GM12878 (cell line): Measurements from ENCODE around the gene DOCK1. TPM values are rescaled to one million over a fixed set of nuclear protein-coding genes. Genes with fewer than 3 reads are reported as not detected.

ENCODE experiments used
- ATAC-seq: fragments of 200-7000 bp; cut with Tn5 transposase; 3 replicates; pipeline ENCODE4 v1.9.1; 2020; ENCODE audit warnings: mild to moderate bottlenecking, moderate library complexity
- BruUV-seq: library from RNA; stranded (reverse); fragments of 400-500 nt; replicated peaks from 2 replicates; lab custom pipeline; 2021; lab: Mats Ljungman, UMichigan
- CTCF ChIA-PET: fragments of 300-600 bp; sonication (Branson Sonifier 250); formaldehyde crosslinking; extraction: SDS; loops from one replicate; lab custom pipeline; 2021; ENCODE audit warnings: inconsistent platforms; lab: Yijun Ruan, JAX
- POLR2A ChIA-PET: fragments of 350-600 bp; formaldehyde crosslinking; extraction: SDS; loops from one replicate; lab custom pipeline; 2021; ENCODE audit warnings: inconsistent platforms; lab: Charles Lee
- RAD21 ChIA-PET: fragments of 300-600 bp; sonication (Branson Sonifier 250); formaldehyde crosslinking; loops from one replicate; lab custom pipeline; 2023; ENCODE audit warnings: antibody characterized with exemption; ENCODE audit not compliant: unreplicated experiment; lab: Charles Lee
- SMC1A ChIA-PET: fragments of 300-600 bp; sonication (Branson Sonifier 250); formaldehyde crosslinking; loops from one replicate; lab custom pipeline; 2023; ENCODE audit not compliant: unreplicated experiment, uncharacterized antibody; lab: Charles Lee
- DNase-seq: peaks from one replicate; pipeline ENCODE4 v3.0.0-alpha.2; 2011; ENCODE audit warnings: low read depth, low spot score
- FAIRE-seq: peaks from 3 replicates; lab custom pipeline; 2011; peaks lifted over from hg19 to GRCh38; lab: Jason Lieb, UNC
- H2AFZ ChIP-seq: 2 replicates; pipeline ENCODE4 v1.6.0; 2011; ENCODE audit warnings: low read depth, low read length, control low read depth; ENCODE audit not compliant: control insufficient read depth
- H3K27ac ChIP-seq: 2 replicates; pipeline ENCODE4 v1.5.1; 2011; ENCODE audit warnings: control low read depth; ENCODE audit not compliant: control insufficient read depth, insufficient read depth
- H3K27me3 ChIP-seq, 2 experiments: replicated peaks in 1 of 2; 2 replicates each; pipeline versions ENCODE4 v1.6.0 to v1.6.1; 2011; ENCODE audit warnings: low read length in 1 of 2; ENCODE audit not compliant: control insufficient read depth in 2 of 2, insufficient read depth in 2 of 2
- H3K36me3 ChIP-seq, 2 experiments: 2 replicates each; pipeline ENCODE4 v1.5.1; 2011; ENCODE audit warnings: low read length in 1 of 2; ENCODE audit not compliant: control insufficient read depth in 2 of 2, insufficient read depth in 2 of 2
- H3K4me1 ChIP-seq: 2 replicates; pipeline ENCODE4 v1.6.1; 2011; ENCODE audit warnings: mild to moderate bottlenecking, low read length, moderate library complexity, mixed read lengths; ENCODE audit not compliant: control insufficient read depth, insufficient read depth
- H3K4me2 ChIP-seq: 2 replicates; pipeline ENCODE4 v1.6.0; 2011; ENCODE audit warnings: control low read depth; ENCODE audit not compliant: control insufficient read depth, insufficient read depth
- H3K4me3 ChIP-seq: fragments of 200-600 bp; sonication (generic); 2 replicates; pipeline ENCODE4 v1.5.1; 2016
- H3K79me2 ChIP-seq: 2 replicates; pipeline ENCODE4 v1.6.0; 2011; ENCODE audit warnings: low read length; ENCODE audit not compliant: control insufficient read depth, insufficient read depth
- H3K9ac ChIP-seq: 2 replicates; pipeline ENCODE4 v1.8.0; 2011; ENCODE audit warnings: low read length, control low read depth, mixed read lengths; ENCODE audit not compliant: control insufficient read depth, insufficient read depth
- H3K9me3 ChIP-seq: replicated peaks from 3 replicates; pipeline ENCODE4 v1.5.1; 2011; ENCODE audit warnings: mild to moderate bottlenecking, low read length; ENCODE audit not compliant: control insufficient read depth, insufficient read depth
- H4K20me1 ChIP-seq: 2 replicates; pipeline ENCODE4 v1.6.0; 2011; ENCODE audit not compliant: control insufficient read depth, insufficient read depth
- BCLAF1 ChIP-seq: fragments of 450-650 bp; IDR thresholded peaks from 2 replicates; pipeline ENCODE4 v1.6.1; 2017; ENCODE audit warnings: antibody characterized with exemption, mild to moderate bottlenecking, moderate library complexity
- CBFB ChIP-seq: IDR thresholded peaks from 2 replicates; pipeline ENCODE4 v1.6.1; 2016; ENCODE audit warnings: antibody characterized with exemption, low read depth
- EED ChIP-seq: sonication (generic); IDR thresholded peaks from 2 replicates; pipeline ENCODE4 v1.6.1; 2016; ENCODE audit warnings: antibody characterized with exemption, low read depth
- ELK1 ChIP-seq: IDR thresholded peaks from 2 replicates; pipeline ENCODE4 v1.6.1; 2012; ENCODE audit warnings: low read depth, low read length, improper control_type of control experiment
- ETV6 ChIP-seq, 2 experiments: fragments of 450-650 bp in 1 of 2; IDR thresholded peaks in 1 of 2; conservative IDR thresholded peaks in 1 of 2; 2 replicates each; pipeline ENCODE4 v1.6.1; 2014; ENCODE audit warnings: antibody characterized with exemption in 1 of 2, borderline replicate concordance in 1 of 2, low read depth in 1 of 2, mild to moderate bottlenecking in 1 of 2, moderate library complexity in 1 of 2
- HDAC6 ChIP-seq: fragments of 200-600 bp; sonication (generic); IDR thresholded peaks from one replicate; pipeline ENCODE4 v1.8.0; 2017; ENCODE audit warnings: antibody characterized with exemption; ENCODE audit not compliant: unreplicated experiment
- HSF1 ChIP-seq: fragments of 150-350 bp; IDR thresholded peaks from 2 replicates; pipeline ENCODE4 v1.6.1; 2014; ENCODE audit warnings: mild to moderate bottlenecking, low read depth, low read length
- NBN ChIP-seq: fragments of 450-650 bp; IDR thresholded peaks from 2 replicates; pipeline ENCODE4 v1.6.1; 2016
- NFIC ChIP-seq: IDR thresholded peaks from 2 replicates; pipeline ENCODE4 v1.6.1; 2012; ENCODE audit warnings: low read depth, mild to moderate bottlenecking, inconsistent platforms, low read length, moderate library complexity
- RAD51 ChIP-seq: fragments of 450-650 bp; IDR thresholded peaks from 2 replicates; pipeline ENCODE4 v1.6.1; 2016; ENCODE audit warnings: moderate library complexity, mild to moderate bottlenecking, inconsistent platforms
- RB1 ChIP-seq: fragments of 450-650 bp; formaldehyde crosslinking; IDR thresholded peaks from 2 replicates; pipeline ENCODE4 v1.6.1; 2017; ENCODE audit warnings: mild to moderate bottlenecking, borderline replicate concordance
- SKIL ChIP-seq: fragments of 450-650 bp; IDR thresholded peaks from 2 replicates; pipeline ENCODE4 v1.6.1; 2017; ENCODE audit warnings: mild to moderate bottlenecking, low read depth, inconsistent platforms; ENCODE audit not compliant: poor library complexity, severe bottlenecking
- SUZ12 ChIP-seq: fragments of 200-600 bp; sonication (generic); IDR thresholded peaks from one replicate; pipeline ENCODE4 v1.6.1; 2018; ENCODE audit warnings: antibody characterized with exemption, mild to moderate bottlenecking; ENCODE audit not compliant: unreplicated experiment
- ZBTB33 ChIP-seq: fragments of 450-650 bp; IDR thresholded peaks from 2 replicates; pipeline ENCODE4 v1.6.1; 2017; ENCODE audit warnings: mild to moderate bottlenecking
- ZNF24 ChIP-seq: fragments of 450-650 bp; IDR thresholded peaks from 2 replicates; pipeline ENCODE4 v1.6.1; 2017; ENCODE audit warnings: antibody characterized with exemption, mild to moderate bottlenecking
- WGBS: methylation state at CpG from one replicate; pipeline ENCODE4 v1.1.6; 2016; ENCODE audit warnings: low lambda C conversion rate; ENCODE audit not compliant: insufficient replicate concordance, insufficient coverage; ENCODE audit errors: missing lambda C conversion rate; 5-methylcytosine and 5-hydroxymethylcytosine counted together
- in situ Hi-C: fragments of 300-500 bp; cut with MboI; formaldehyde crosslinking; loops from 9 replicates; pipeline ENCODE4 v1.14.3; 2018; ENCODE audit warnings: mixed read lengths
- intact Hi-C: fragments of 100-400 bp; cut with micrococcal nuclease; formaldehyde crosslinking; loops from one replicate; pipeline ENCODE4 v1.14.2; 2022; ENCODE audit not compliant: unreplicated experiment
- polyA plus RNA-seq, 11 experiments: library from polyadenylated mRNA; depleted of rRNA in 4 of 11; unstranded in 6 of 11; stranded (reverse) in 5 of 11; fragments of >200 nt; fragmentation: Nextera tagmentation in 4 of 11; fragmentation: Illumina TruSeq in 1 of 11; extraction: Ambion mirVana in 4 of 11; extraction: Trizol in 1 of 11; gene quantifications; 1 replicate in 1 of 11; 2 replicates in 10 of 11; pipeline versions ENCODE4 v1.2.1 to v1.2.3, GENCODE V29; 2011 to 2016; ENCODE audit warnings: inconsistent platforms in 2 of 11, missing spikeins in 2 of 11, low read depth in 1 of 11
- total RNA-seq, 4 experiments: library from RNA; depleted of rRNA in 3 of 4; stranded (reverse); fragments of >200 nt in 3 of 4; fragmentation: Illumina TruSeq in 1 of 4; extraction: Trizol in 1 of 4; gene quantifications; 2 replicates each; pipeline versions ENCODE4 v1.2.1 to v1.2.3, GENCODE V29; 2013 to 2021

The DOCK1 gene
- total and polyA plus RNA-seq, 10 of the 15 experiments (the other 5 are each of a cell fraction or from before 2014, with no cell fraction given): 0.05 to 0.18 TPM; not detected in 8

GRCh38 chr10:127292888-127293287 lies 387.7 kb downstream of the DOCK1 start:
- FAIRE-seq: no peak
- Histone ChIP-seq H4K20me1 (no peaks in the 10 kb centered on the region), H3K4me3 (no peak overlapping the region), H3K4me2 (no peak overlapping the region), H3K79me2 (no peaks in the 10 kb centered on the region), H2AFZ (no peak overlapping the region), H3K9me3 (no peaks in the 10 kb centered on the region; the same call in 2 of the 3 replicates), H3K36me3 (no peaks in the 10 kb centered on the region), H3K27ac (no peak overlapping the region), H3K27me3 (no peaks in the 10 kb centered on the region), H3K9ac (no peak overlapping the region), H3K4me1 (no peaks in the 10 kb centered on the region)
- RAD21 ChIA-PET: no interaction called here
- 27% methylated on average over 4 of the region's 4 CpGs for WGBS
- CTCF ChIA-PET: interaction anchor here (0.5 kb wide), 1 partner anchor 988 kb away, joined by 3 read pairs; no protein-coding TSS in a partner anchor
- POLR2A ChIA-PET: no interaction called here
- intact Hi-C loops (no loop called here), in situ Hi-C loops (no loop called here)
- SMC1A ChIA-PET: no interaction called here
- no TSS peak for BruUV-seq
- TF ChIP-seq SKIL (no peak), ZNF24 (no peak), RB1 (no peak), HSF1 (no peak), HDAC6 (no peak), SUZ12 (no peak), CBFB (no peak), NBN (no peak), ELK1 (no peak), ETV6 (conservative IDR thresholded peaks at IDR 0.05 in 1 of 2, IDR thresholded peaks at IDR 0.05 in 1 of 2; ENCODE audit: borderline replicate concordance in 1 of 2, low read depth in 1 of 2) (no peak), EED (no peak), ZBTB33 (no peak), NFIC (no peak), RAD51 (no peak), BCLAF1 (no peak)
- ATAC-seq: no peak
- no peak for DNase-seq
